Measurements from ENCODE around the gene ITGA2B. TPM values are rescaled to one million over a fixed set of nuclear protein-coding genes. Genes with fewer than 3 reads are reported as not detected.
A peak's percentile ranks its signal among the peaks of the same experiment; 100 is the strongest.

ITGA2B gene
- total and polyA plus RNA-seq, 2 of the 13 experiments (the other 11 are each of a cell fraction or from before 2014, with no cell fraction given) = 0.38 to 1.1 TPM

DNA sequence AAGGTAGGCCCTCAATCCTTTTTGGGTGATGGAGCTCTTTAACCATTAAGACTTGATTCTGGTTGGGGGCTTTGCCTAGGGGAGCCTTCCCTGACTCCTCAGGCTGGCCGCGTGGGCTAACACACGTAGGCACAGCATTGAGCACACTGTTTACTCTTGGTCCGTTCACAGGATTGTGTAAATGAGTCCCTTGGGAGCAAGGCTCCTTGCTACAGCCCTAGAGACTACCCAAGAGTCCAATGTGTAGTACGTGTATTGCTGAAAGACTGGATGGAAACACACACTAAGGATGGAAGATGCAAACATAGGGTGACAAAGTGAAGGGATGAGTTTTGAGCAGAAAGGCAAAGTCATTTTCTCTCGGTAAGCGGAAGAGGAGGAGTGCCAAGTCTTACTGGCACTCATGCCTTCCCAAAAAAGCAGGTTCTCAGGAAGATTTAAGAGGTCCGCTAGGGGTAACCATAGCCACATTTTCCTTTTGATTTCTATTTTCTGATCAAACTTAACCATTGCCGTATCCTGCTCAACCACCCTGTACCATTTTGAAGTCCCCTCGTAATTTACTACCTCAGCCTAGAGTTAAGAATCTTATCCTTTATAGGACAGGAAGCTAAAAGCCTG lies 911 bp upstream of the ITGA2B start:
- peak overlapping the region; percentile 26; the same call in 1 of the 2 replicates for H3K4me2 ChIP-seq (ENCODE audit: low read depth, low read length)
- no TSS peak for BruUV-seq (replicated peaks)
- peaks cover 28% of the 10 kb centered on the region for H3K4me1 ChIP-seq (ENCODE audit: insufficient read depth, low read length)
- H3K27me3 ChIP-seq (ENCODE audit: control insufficient read depth in 1 of 2, insufficient read depth in 2 of 2, low read length in 2 of 2) = peaks cover 2 to 10% of the 10 kb centered on the region in 2 experiments; a peak in 2 of 5 replicates
- H3K9ac ChIP-seq (ENCODE audit: insufficient read depth, low read depth, low read length) = no peak overlapping the region
- DNase-seq (ENCODE audit: low spot score) (no peak), ATAC-seq (no peak), FAIRE-seq (no peak)
- ChIA-PET CTCF (ENCODE audit: low intra/inter-chr PET ratio, low total read pairs) (no interaction called here), POLR2A (no interaction called here)
- no peaks in the 10 kb centered on the region for H3K36me3 ChIP-seq (replicated peaks in 1 of 2; ENCODE audit: control insufficient read depth in 1 of 2, insufficient read depth in 2 of 2, low read length in 2 of 2)
- 41% methylated on average over 10 of the region's 10 CpGs for WGBS (ENCODE audit: low lambda C conversion rate)
- in situ Hi-C loops (cut with HindIII; ENCODE audit: extremely low pct_ligation_motif_present, low pct_unique_long_range_greater_than_20kb) = no loop called here
- no peaks in the 10 kb centered on the region for H4K20me1 ChIP-seq (ENCODE audit: insufficient read depth, low read length)
- H3K27ac ChIP-seq (ENCODE audit: extremely low read length, insufficient read depth, low read length) = no peak overlapping the region
- H3K4me3 ChIP-seq (replicated peaks in 1 of 3; ENCODE audit: insufficient read depth in 1 of 3, low read depth in 2 of 3, low read length in 3 of 3) = no peak overlapping the region
- H3K79me2 ChIP-seq (ENCODE audit: insufficient read depth, low read length) = no peaks in the 10 kb centered on the region
- H3K9me3 ChIP-seq (ENCODE audit: low read length) = no peaks in the 10 kb centered on the region
- H2AFZ ChIP-seq (ENCODE audit: low read length) = no peak overlapping the region
- intact Hi-C loops (cut with micrococcal nuclease; ENCODE audit: unreplicated experiment) = no loop called here
- TF ChIP-seq, protein P1, sequence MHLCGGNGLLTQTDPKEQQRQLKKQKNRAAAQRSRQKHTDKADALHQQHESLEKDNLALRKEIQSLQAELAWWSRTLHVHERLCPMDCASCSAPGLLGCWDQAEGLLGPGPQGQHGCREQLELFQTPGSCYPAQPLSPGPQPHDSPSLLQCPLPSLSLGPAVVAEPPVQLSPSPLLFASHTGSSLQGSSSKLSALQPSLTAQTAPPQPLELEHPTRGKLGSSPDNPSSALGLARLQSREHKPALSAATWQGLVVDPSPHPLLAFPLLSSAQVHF (CRISPR knock-in tag; IDR thresholded peaks at IDR 0.05) = no peak
- TF ChIP-seq ARID2 (CRISPR knock-in tag; IDR thresholded peaks at IDR 0.05; ENCODE audit: borderline replicate concordance) = no peak
- TF ChIP-seq, protein P2, sequence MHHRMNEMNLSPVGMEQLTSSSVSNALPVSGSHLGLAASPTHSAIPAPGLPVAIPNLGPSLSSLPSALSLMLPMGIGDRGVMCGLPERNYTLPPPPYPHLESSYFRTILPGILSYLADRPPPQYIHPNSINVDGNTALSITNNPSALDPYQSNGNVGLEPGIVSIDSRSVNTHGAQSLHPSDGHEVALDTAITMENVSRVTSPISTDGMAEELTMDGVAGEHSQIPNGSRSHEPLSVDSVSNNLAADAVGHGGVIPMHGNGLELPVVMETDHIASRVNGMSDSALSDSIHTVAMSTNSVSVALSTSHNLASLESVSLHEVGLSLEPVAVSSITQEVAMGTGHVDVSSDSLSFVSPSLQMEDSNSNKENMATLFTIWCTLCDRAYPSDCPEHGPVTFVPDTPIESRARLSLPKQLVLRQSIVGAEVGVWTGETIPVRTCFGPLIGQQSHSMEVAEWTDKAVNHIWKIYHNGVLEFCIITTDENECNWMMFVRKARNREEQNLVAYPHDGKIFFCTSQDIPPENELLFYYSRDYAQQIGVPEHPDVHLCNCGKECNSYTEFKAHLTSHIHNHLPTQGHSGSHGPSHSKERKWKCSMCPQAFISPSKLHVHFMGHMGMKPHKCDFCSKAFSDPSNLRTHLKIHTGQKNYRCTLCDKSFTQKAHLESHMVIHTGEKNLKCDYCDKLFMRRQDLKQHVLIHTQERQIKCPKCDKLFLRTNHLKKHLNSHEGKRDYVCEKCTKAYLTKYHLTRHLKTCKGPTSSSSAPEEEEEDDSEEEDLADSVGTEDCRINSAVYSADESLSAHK (CRISPR knock-in tag; IDR thresholded peaks at IDR 0.05; ENCODE audit: borderline replicate concordance) = no peak
- TF ChIP-seq, protein P3, sequence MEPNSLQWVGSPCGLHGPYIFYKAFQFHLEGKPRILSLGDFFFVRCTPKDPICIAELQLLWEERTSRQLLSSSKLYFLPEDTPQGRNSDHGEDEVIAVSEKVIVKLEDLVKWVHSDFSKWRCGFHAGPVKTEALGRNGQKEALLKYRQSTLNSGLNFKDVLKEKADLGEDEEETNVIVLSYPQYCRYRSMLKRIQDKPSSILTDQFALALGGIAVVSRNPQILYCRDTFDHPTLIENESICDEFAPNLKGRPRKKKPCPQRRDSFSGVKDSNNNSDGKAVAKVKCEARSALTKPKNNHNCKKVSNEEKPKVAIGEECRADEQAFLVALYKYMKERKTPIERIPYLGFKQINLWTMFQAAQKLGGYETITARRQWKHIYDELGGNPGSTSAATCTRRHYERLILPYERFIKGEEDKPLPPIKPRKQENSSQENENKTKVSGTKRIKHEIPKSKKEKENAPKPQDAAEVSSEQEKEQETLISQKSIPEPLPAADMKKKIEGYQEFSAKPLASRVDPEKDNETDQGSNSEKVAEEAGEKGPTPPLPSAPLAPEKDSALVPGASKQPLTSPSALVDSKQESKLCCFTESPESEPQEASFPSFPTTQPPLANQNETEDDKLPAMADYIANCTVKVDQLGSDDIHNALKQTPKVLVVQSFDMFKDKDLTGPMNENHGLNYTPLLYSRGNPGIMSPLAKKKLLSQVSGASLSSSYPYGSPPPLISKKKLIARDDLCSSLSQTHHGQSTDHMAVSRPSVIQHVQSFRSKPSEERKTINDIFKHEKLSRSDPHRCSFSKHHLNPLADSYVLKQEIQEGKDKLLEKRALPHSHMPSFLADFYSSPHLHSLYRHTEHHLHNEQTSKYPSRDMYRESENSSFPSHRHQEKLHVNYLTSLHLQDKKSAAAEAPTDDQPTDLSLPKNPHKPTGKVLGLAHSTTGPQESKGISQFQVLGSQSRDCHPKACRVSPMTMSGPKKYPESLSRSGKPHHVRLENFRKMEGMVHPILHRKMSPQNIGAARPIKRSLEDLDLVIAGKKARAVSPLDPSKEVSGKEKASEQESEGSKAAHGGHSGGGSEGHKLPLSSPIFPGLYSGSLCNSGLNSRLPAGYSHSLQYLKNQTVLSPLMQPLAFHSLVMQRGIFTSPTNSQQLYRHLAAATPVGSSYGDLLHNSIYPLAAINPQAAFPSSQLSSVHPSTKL (CRISPR knock-in tag; IDR thresholded peaks at IDR 0.05) = no peak
- TF ChIP-seq, protein P4, sequence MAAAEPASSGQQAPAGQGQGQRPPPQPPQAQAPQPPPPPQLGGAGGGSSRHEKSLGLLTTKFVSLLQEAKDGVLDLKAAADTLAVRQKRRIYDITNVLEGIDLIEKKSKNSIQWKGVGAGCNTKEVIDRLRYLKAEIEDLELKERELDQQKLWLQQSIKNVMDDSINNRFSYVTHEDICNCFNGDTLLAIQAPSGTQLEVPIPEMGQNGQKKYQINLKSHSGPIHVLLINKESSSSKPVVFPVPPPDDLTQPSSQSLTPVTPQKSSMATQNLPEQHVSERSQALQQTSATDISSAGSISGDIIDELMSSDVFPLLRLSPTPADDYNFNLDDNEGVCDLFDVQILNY (CRISPR knock-in tag; conservative IDR thresholded peaks at IDR 0.05) = no peak
- no peak for TF ChIP-seq NBN (conservative IDR thresholded peaks at IDR 0.05)
- TF ChIP-seq SUZ12 (IDR thresholded peaks at IDR 0.05; ENCODE audit: low read depth, low read length) = no peak
- TF ChIP-seq ZNF441 (CRISPR knock-in tag; IDR thresholded peaks at IDR 0.05; ENCODE audit: borderline replicate concordance) = no peak
- TF ChIP-seq, protein P5, sequence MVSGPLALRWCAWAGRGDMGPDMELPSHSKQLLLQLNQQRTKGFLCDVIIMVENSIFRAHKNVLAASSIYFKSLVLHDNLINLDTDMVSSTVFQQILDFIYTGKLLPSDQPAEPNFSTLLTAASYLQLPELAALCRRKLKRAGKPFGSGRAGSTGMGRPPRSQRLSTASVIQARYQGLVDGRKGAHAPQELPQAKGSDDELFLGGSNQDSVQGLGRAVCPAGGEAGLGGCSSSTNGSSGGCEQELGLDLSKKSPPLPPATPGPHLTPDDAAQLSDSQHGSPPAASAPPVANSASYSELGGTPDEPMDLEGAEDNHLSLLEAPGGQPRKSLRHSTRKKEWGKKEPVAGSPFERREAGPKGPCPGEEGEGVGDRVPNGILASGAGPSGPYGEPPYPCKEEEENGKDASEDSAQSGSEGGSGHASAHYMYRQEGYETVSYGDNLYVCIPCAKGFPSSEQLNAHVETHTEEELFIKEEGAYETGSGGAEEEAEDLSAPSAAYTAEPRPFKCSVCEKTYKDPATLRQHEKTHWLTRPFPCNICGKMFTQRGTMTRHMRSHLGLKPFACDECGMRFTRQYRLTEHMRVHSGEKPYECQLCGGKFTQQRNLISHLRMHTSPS (CRISPR knock-in tag; IDR thresholded peaks at IDR 0.05; ENCODE audit: low read depth) = 0 out of 2 replicates have a peak, but pooled peaks have one; percentile 22
- no peak for TF ChIP-seq CCAR2 (optimal IDR thresholded peaks at IDR 0.05; ENCODE audit: low read depth, low read length)
- TF ChIP-seq, protein P6, sequence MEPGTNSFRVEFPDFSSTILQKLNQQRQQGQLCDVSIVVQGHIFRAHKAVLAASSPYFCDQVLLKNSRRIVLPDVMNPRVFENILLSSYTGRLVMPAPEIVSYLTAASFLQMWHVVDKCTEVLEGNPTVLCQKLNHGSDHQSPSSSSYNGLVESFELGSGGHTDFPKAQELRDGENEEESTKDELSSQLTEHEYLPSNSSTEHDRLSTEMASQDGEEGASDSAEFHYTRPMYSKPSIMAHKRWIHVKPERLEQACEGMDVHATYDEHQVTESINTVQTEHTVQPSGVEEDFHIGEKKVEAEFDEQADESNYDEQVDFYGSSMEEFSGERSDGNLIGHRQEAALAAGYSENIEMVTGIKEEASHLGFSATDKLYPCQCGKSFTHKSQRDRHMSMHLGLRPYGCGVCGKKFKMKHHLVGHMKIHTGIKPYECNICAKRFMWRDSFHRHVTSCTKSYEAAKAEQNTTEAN (CRISPR knock-in tag; conservative IDR thresholded peaks at IDR 0.05) = no peak
- no peak for TF ChIP-seq XRCC5 (optimal IDR thresholded peaks at IDR 0.05; ENCODE audit: low read length)
